ENCODE measurements around the gene MUC3A. TPM values are rescaled to one million over a fixed set of nuclear protein-coding genes. Genes with fewer than 3 reads are reported as not detected.
"Not testable (repeated sequence)": the region's sequence is repeated elsewhere in the genome, so short reads cannot be mapped to it uniquely, and the experiment has no call there.

The MUC3A gene
- total RNA-seq, 1 donor from 2014 or later: 1.3 TPM

GRCh38 chr7:100969066-100969615 lies 19.8 kb downstream of the MUC3A start, which contains the start of gene MUC12:
Gene MUC12, plus strand, starts transcription at chr7:100969565. Its CDS starts 58 bp downstream, at chr7:100969623.
- DNase-seq (ENCODE audit: low spot score): no peak

- no peak for DNase-seq (ENCODE audit: low spot score)
These were observed 22.0 kb downstream of the MUC3A start for GRCh38 chr7:100971111-100972001.

- DNase-seq (ENCODE audit: low spot score): no peak
These were observed 22.6 kb downstream of the MUC3A start for GRCh38 chr7:100972002-100972347.

- no peak for DNase-seq (ENCODE audit: low spot score)
These were observed 24.7 kb downstream of the MUC3A start for GRCh38 chr7:100974021-100974420.

GRCh38 chr7:100975371-100975821 lies 26.1 kb downstream of the MUC3A start:
- DNase-seq (ENCODE audit: low spot score): no peak

- no peak for DNase-seq (ENCODE audit: low spot score)
These were observed 29.0 kb downstream of the MUC3A start for GRCh38 chr7:100978300-100978699.

- no peak for DNase-seq (ENCODE audit: low spot score)
These were observed 34.3 kb downstream of the MUC3A start for GRCh38 chr7:100983451-100984187.

GRCh38 chr7:100984241-100984918 lies 35.0 kb downstream of the MUC3A start:
- DNase-seq (ENCODE audit: low spot score): not testable (repeated sequence)

GRCh38 chr7:100985033-100985797 lies 35.9 kb downstream of the MUC3A start:
- DNase-seq (ENCODE audit: low spot score): not testable (repeated sequence)

GRCh38 chr7:100991631-100992030 lies 42.3 kb downstream of the MUC3A start:
- DNase-seq (ENCODE audit: low spot score): no peak

- DNase-seq (ENCODE audit: low spot score): not testable (repeated sequence)
These were observed 42.9 kb downstream of the MUC3A start for GRCh38 chr7:100992280-100992679.

GRCh38 chr7:100994671-100995070 lies 45.3 kb downstream of the MUC3A start:
- DNase-seq (ENCODE audit: low spot score): not testable (repeated sequence)

GRCh38 chr7:100998530-100998929 lies 49.2 kb downstream of the MUC3A start:
- DNase-seq (ENCODE audit: low spot score): not testable (repeated sequence)

- DNase-seq (ENCODE audit: low spot score): not testable (repeated sequence)
These were observed 50.0 kb downstream of the MUC3A start for GRCh38 chr7:100999334-100999733.

GRCh38 chr7:101000025-101000424 lies 50.7 kb downstream of the MUC3A start:
- peak; percentile 92 for DNase-seq (ENCODE audit: low spot score)

- not testable (repeated sequence) for DNase-seq (ENCODE audit: low spot score)
These were observed 53.0 kb downstream of the MUC3A start for GRCh38 chr7:101002333-101002732.

- DNase-seq (ENCODE audit: low spot score): not testable (repeated sequence)
These were observed 58.0 kb downstream of the MUC3A start for GRCh38 chr7:101007361-101007760.

- DNase-seq (ENCODE audit: low spot score): no peak
These were observed 60.3 kb downstream of the MUC3A start for GRCh38 chr7:101009629-101010028.

GRCh38 chr7:101012931-101013330 lies 63.6 kb downstream of the MUC3A start:
- DNase-seq (ENCODE audit: low spot score): no peak

- no peak for DNase-seq (ENCODE audit: low spot score)
These were observed 66.3 kb downstream of the MUC3A start for GRCh38 chr7:101015626-101016025.
